ENCODE measurements around the gene ARHGAP22.

ARHGAP22 gene

DNA sequence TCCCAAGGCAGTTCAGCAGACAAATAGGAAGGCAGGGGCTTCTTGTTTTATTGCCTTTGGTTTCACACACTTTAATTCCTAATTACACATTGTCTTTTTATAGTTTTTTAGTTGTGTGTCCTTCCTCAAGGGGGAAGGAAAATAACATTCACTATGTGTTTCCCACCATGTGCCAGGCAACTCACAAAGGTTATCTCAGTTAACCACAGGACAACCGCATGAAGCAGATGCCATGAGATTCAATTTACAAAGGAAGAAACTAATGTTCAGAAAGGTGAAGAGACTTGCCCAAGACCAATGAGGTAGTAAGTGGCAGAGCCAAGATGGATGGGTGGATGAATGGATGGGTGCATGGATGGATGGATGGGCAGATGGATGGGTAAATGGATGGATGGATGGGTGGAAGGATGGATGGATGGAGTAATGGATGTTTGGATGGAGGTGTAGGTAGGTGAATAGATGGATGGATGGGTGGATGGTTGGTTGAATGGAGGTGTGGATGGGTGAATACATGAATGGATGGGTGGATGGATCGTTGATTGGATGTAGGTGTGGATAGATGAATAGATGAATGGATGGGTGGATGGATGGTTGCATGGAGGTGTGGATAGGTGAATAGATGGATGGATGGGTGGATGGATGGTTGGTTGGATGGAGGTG, 77.9 kb downstream of the ARHGAP22 start:
- TF ChIP-seq, protein P1, sequence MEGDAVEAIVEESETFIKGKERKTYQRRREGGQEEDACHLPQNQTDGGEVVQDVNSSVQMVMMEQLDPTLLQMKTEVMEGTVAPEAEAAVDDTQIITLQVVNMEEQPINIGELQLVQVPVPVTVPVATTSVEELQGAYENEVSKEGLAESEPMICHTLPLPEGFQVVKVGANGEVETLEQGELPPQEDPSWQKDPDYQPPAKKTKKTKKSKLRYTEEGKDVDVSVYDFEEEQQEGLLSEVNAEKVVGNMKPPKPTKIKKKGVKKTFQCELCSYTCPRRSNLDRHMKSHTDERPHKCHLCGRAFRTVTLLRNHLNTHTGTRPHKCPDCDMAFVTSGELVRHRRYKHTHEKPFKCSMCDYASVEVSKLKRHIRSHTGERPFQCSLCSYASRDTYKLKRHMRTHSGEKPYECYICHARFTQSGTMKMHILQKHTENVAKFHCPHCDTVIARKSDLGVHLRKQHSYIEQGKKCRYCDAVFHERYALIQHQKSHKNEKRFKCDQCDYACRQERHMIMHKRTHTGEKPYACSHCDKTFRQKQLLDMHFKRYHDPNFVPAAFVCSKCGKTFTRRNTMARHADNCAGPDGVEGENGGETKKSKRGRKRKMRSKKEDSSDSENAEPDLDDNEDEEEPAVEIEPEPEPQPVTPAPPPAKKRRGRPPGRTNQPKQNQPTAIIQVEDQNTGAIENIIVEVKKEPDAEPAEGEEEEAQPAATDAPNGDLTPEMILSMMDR (IDR thresholded peaks at IDR 0.05; ENCODE audit: low read depth, low read length), result no peak
- no peak overlapping the region for H3K4me3 ChIP-seq (replicated peaks in 1 of 2; ENCODE audit: low read depth in 2 of 2, low read length in 2 of 2)

DNA sequence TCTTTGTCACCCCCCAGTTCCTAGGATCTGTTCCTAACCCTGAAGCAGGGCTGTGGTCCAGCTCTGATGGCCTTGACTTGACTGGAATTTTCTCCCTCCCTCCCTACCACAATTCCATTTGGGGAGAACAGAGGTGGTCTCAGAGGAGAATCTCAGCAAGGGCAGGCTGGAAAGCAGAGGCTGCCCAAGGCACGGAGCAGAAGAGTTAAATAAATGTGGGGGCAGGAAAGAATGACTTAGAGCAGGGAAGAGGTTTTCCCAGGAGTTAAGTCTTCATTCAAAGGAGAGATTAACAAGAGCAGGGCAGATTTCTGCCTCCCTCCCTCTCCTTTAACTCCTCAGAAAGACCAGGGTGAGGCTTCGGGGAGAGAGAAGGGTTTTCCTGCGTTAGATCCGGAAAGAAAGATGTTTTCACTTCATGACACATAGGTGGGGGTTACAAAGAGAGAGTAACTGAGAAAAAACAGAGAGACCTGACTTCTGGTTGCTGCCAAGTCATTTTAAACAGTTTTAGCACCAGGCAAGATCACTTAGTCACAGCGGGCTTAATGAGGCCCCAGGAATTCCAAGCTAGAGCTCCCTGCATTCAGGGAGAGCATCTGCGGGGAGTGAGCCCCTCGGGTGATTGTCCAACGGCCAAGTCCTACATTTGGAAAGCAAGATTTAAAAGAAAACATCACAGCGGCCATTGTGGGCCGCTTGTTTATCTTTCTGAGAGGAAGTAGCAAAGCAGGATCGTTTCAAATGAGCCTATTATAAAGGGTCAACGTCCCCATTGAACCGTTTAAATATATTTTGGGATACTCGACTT, 78.7 kb downstream of the ARHGAP22 start:
- DNase-seq (ENCODE audit: low read depth in 2 of 2), result peak; percentile 70 to 84
- TF ChIP-seq, protein P1 (IDR thresholded peaks at IDR 0.05; ENCODE audit: low read depth, low read length), result no peak
- H3K4me3 ChIP-seq (replicated peaks in 1 of 2; ENCODE audit: low read depth in 2 of 2, low read length in 2 of 2), result peak overlapping the region in 1 of 2 donors; percentile 13

More for the DNA sequence above, 77.9 kb downstream of the ARHGAP22 start:
- DNase-seq (ENCODE audit: low read depth in 2 of 2), result no peak

DNA sequence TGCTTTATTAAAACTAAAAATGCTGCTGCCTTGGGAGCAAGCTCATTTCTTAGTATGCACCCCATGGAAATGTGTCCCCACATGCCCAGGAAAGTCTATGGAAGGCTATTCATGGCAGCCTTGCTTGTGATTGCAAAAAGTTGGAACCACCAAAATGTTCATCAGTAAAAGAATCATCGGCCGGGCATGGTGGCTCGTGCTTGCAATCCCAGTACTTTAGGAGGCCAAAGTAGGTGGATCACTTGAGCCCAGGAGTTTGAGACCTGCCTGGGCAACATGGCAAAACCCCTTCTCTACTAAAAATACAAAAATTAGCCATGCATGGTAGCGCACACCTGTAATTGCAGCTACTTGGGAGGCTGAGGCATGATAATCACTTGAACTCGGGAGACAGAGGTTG, 79.8 kb downstream of the ARHGAP22 start:
- H3K4me3 ChIP-seq (replicated peaks in 1 of 2; ENCODE audit: low read depth in 2 of 2, low read length in 2 of 2), result no peak overlapping the region
- TF ChIP-seq, protein P1 (IDR thresholded peaks at IDR 0.05; ENCODE audit: low read depth, low read length), result no peak
- DNase-seq (ENCODE audit: low read depth in 2 of 2), result no peak

DNA sequence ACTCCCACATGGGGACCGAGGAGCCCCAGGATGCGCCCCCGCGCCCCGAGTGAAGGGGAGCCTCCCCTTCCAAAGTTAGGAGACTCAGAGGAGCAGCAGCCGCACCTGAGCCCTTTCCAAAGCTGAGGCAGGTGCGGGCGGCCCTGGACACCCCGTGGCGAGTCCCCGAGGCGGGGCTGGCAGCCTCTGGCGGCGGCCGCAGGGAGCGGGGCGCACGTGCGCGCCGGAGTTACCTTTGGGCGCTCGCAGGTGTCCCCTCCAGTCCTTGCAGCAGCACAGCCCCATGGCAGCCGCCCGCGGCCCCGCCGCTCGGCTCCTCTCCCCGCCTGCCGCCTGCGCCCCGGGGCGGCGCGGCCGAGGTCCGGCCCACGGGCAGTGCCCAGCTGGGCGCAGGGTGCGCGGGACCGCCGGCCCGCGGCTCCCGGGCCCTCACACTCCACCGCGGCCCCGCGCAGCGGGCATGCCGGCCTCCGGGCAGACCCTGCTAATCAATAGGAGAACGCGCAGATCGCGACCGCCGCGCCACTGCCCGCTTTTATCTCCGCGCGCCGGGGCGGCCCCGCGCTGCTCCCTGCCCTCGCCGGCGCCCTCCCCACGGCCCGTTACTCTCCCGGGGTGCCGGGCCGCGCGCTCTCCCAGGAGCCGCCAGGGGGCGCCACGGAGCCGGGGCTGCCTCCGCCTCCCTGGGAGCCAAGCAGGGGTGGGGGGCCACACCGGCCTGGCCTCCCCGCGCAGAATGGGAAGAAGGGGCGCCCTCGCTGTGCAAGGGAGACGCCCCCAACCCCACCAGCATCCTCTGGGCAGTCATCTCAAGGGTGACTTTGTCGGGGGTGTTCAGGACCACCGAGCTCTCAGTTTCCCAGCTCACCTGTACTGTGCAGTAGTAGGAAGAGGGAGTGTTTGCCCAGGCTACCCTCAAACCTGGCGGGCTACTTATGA, 80.8 kb downstream of the ARHGAP22 start:
- peak in 1 of 2 donors; percentile 31 for DNase-seq (ENCODE audit: low read depth in 2 of 2)

DNA sequence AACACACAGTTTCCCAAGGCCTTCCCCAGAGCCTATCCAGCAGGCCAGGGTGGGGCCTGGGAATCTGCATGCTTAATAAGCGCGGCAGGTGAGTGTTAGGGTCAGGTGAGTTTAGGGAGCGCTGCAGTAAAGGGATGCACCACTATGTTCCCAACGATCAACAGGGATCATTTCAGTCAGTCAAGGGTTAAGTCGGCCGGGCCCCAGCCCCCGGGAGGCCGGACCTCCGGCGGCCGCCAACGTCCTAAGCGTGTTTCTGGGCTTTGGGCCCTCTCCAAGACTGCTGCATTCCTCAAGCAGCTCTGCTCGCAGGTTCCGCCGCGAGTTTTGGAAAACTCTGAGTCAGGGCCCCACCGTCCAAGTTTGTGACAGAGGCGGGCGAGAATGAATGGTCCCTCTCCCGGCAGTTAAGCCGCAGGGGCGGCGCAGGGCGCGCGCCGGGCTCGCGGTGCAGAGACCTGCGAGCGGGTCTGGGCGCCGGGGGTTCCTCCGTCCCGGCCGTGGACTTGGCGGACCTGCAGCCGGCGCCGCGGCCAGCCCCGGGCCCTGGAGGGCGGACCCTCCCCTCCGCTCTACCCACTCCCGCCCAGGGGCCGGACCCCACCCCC, 81.6 kb downstream of the ARHGAP22 start:
- H3K4me3 ChIP-seq (replicated peaks in 1 of 2; ENCODE audit: low read depth in 2 of 2, low read length in 2 of 2), result peak overlapping the region; percentile 41 to 60
- peak; percentile 94 to 96 for DNase-seq (ENCODE audit: low read depth in 2 of 2)
- TF ChIP-seq, protein P1 (IDR thresholded peaks at IDR 0.05; ENCODE audit: low read depth, low read length), result no peak

More for the DNA sequence above, 80.8 kb downstream of the ARHGAP22 start:
- TF ChIP-seq, protein P1 (IDR thresholded peaks at IDR 0.05; ENCODE audit: low read depth, low read length), result peak; percentile 26
- peak overlapping the region; percentile 41 to 60 for H3K4me3 ChIP-seq (replicated peaks in 1 of 2; ENCODE audit: low read depth in 2 of 2, low read length in 2 of 2)
